Measurements from ENCODE around the gene NTRK2.

GRCh38 chr9:84702471-84702870, 32.9 kb downstream of the NTRK2 start:
- no peak for TF ChIP-seq POLR2AphosphoS5 (IDR thresholded peaks at IDR 0.05; ENCODE audit: low read depth, low read length)
- no peak for TF ChIP-seq POLR2A (IDR thresholded peaks at IDR 0.05; ENCODE audit: low read depth, low read length)
- TF ChIP-seq TAF1 (IDR thresholded peaks at IDR 0.05; ENCODE audit: low read depth, low read length): no peak
- no peak for TF ChIP-seq SPI1 (IDR thresholded peaks at IDR 0.05; ENCODE audit: low read depth, low read length)
- TF ChIP-seq POU2F2 (IDR thresholded peaks at IDR 0.05; ENCODE audit: low read depth, low read length): no peak
- TF ChIP-seq PAX5 (IDR thresholded peaks at IDR 0.05; ENCODE audit: insufficient read depth, low read length, severe bottlenecking): no peak

All from GM12891 (cell line).